Osteoblast (primary cell): ENCODE measurements around the gene SLC25A17. TPM values are rescaled to one million over a fixed set of nuclear protein-coding genes. Genes with fewer than 3 reads are reported as not detected.
"Not testable (repeated sequence)": the region's sequence is repeated elsewhere in the genome, so short reads cannot be mapped to it uniquely, and the experiment has no call there.

ENCODE experiments used
- DNase-seq: peaks from one replicate; pipeline ENCODE4 v3.0.0; 2011; ENCODE audit warnings: low spot score, mixed read lengths; ENCODE audit not compliant: insufficient read length; ENCODE audit errors: missing footprints
- H2AFZ ChIP-seq: 2 replicates; pipeline ENCODE4 v1.6.0; 2011; ENCODE audit warnings: mild to moderate bottlenecking, low read length
- H3K27ac ChIP-seq: 2 replicates; pipeline ENCODE4 v1.5.1; 2011; ENCODE audit warnings: mild to moderate bottlenecking, low read depth, low read length, moderate library complexity
- H3K27me3 ChIP-seq: 2 replicates; pipeline ENCODE4 v1.6.0; 2012; ENCODE audit warnings: mild to moderate bottlenecking, control low read depth, inconsistent platforms, low read length, moderate library complexity; ENCODE audit not compliant: insufficient read depth
- H3K36me3 ChIP-seq: 2 replicates; pipeline ENCODE4 v1.5.1; 2011; ENCODE audit warnings: mild to moderate bottlenecking, low read length, control low read depth, moderate library complexity; ENCODE audit not compliant: insufficient read depth
- H3K4me1 ChIP-seq: 2 replicates; pipeline ENCODE4 v1.5.1; 2011; ENCODE audit warnings: mild to moderate bottlenecking, low read length, control low read depth, moderate library complexity; ENCODE audit not compliant: insufficient read depth
- H3K4me2 ChIP-seq: 2 replicates; pipeline ENCODE4 v1.6.0; 2011; ENCODE audit warnings: mild to moderate bottlenecking, low read length; ENCODE audit not compliant: insufficient read depth
- H3K4me3 ChIP-seq: fragments of 200-600 bp; sonication (generic); 3 replicates; pipeline ENCODE4 v1.5.1; 2012; ENCODE audit warnings: mild to moderate bottlenecking, low read length, inconsistent platforms; ENCODE audit not compliant: insufficient read depth
- H3K79me2 ChIP-seq: 2 replicates; pipeline ENCODE4 v1.6.0; 2012; ENCODE audit warnings: mild to moderate bottlenecking, low read length, control low read depth, inconsistent platforms; ENCODE audit not compliant: insufficient read depth
- H3K9me3 ChIP-seq: 2 replicates; pipeline ENCODE4 v1.5.1; 2011; ENCODE audit warnings: low read depth, low read length, control low read depth
- H4K20me1 ChIP-seq: 2 replicates; pipeline ENCODE4 v1.6.0; 2012; ENCODE audit warnings: mild to moderate bottlenecking, low read length, control low read depth; ENCODE audit not compliant: insufficient read depth
- CTCF ChIP-seq: IDR thresholded peaks from 2 replicates; pipeline ENCODE4 v1.5.1; 2011; ENCODE audit warnings: mild to moderate bottlenecking, low read depth, low read length, moderate library complexity; ENCODE audit errors: extremely low read depth
- total RNA-seq: library from RNA; depleted of rRNA; stranded (reverse); fragments of >200 nt; gene quantifications from 2 replicates; pipeline ENCODE4 v1.2.3, GENCODE V29; 2012

Gene SLC25A17
- total RNA-seq, 1 donor: 16.3 TPM

GRCh38 chr22:40768206-40768605 lies 50.9 kb downstream of the SLC25A17 start:
- Histone ChIP-seq H3K27me3 (no peaks in the 10 kb centered on the region), H3K4me1 (peaks cover 3% of the 10 kb centered on the region), H3K9me3 (no peaks in the 10 kb centered on the region), H4K20me1 (no peaks in the 10 kb centered on the region), H3K79me2 (no peaks in the 10 kb centered on the region), H3K4me2 (no peak overlapping the region), H2AFZ (no peak overlapping the region), H3K27ac (no peak overlapping the region), H3K4me3 (no peak overlapping the region), H3K36me3 (peaks cover 36% of the 10 kb centered on the region)
- DNase-seq: no peak
- TF ChIP-seq CTCF: no peak

GRCh38 chr22:40766956-40767355 lies 52.2 kb downstream of the SLC25A17 start:
- no peak for TF ChIP-seq CTCF
- no peak for DNase-seq

GRCh38 chr22:40764763-40765441 lies 54.2 kb downstream of the SLC25A17 start:
- Histone ChIP-seq H3K4me1 (peaks cover 3% of the 10 kb centered on the region), H3K27me3 (no peaks in the 10 kb centered on the region), H3K9me3 (no peaks in the 10 kb centered on the region), H3K79me2 (no peaks in the 10 kb centered on the region), H3K4me3 (no peak overlapping the region), H4K20me1 (no peaks in the 10 kb centered on the region), H3K36me3 (peaks cover 9% of the 10 kb centered on the region), H2AFZ (no peak overlapping the region), H3K4me2 (no peak overlapping the region), H3K27ac (peak overlapping the region; percentile 15)
- no peak for DNase-seq
- TF ChIP-seq CTCF: no peak

More at GRCh38 chr22:40766956-40767355, 52.2 kb downstream of the SLC25A17 start:
- Histone ChIP-seq H3K27me3 (no peaks in the 10 kb centered on the region), H4K20me1 (no peaks in the 10 kb centered on the region), H3K4me1 (peaks cover 3% of the 10 kb centered on the region), H3K4me3 (no peak overlapping the region), H2AFZ (no peak overlapping the region), H3K9me3 (no peaks in the 10 kb centered on the region), H3K36me3 (peaks cover 26% of the 10 kb centered on the region), H3K79me2 (no peaks in the 10 kb centered on the region), H3K4me2 (no peak overlapping the region), H3K27ac (no peak overlapping the region)

- Histone ChIP-seq H3K79me2 (no peaks in the 10 kb centered on the region), H3K27ac (no peak overlapping the region), H3K4me1 (no peaks in the 10 kb centered on the region), H3K36me3 (no peaks in the 10 kb centered on the region), H3K4me2 (no peak overlapping the region), H3K9me3 (no peaks in the 10 kb centered on the region), H3K27me3 (no peaks in the 10 kb centered on the region), H2AFZ (no peak overlapping the region), H4K20me1 (no peaks in the 10 kb centered on the region), H3K4me3 (no peak overlapping the region)
- TF ChIP-seq CTCF: no peak
- no peak for DNase-seq
Measured at GRCh38 chr22:40759294-40759840, 59.8 kb downstream of the SLC25A17 start.

GRCh38 chr22:40758851-40759250 lies 60.3 kb downstream of the SLC25A17 start:
- not testable (repeated sequence) for H3K4me2 ChIP-seq, H3K27me3 ChIP-seq, H3K27ac ChIP-seq, H2AFZ ChIP-seq, H3K4me3 ChIP-seq, H3K9me3 ChIP-seq, DNase-seq, H3K4me1 ChIP-seq, H4K20me1 ChIP-seq, H3K36me3 ChIP-seq, H3K79me2 ChIP-seq
